Neural cell (in vitro differentiated cells): ENCODE data around the gene AFDN.
A peak's percentile ranks its signal among the peaks of the same experiment; 100 is the strongest.

Experiments
- EP300 ChIP-seq: fragments of 450-650 bp; conservative IDR thresholded peaks from 2 replicates; pipeline ENCODE4 v1.6.1; 2014; ENCODE audit warnings: antibody characterized with exemption, mild to moderate bottlenecking, moderate library complexity; ENCODE audit not compliant: poor library complexity, severe bottlenecking
- EZH2 ChIP-seq: fragments of 200-600, 300-800 bp; shearing (Covaris generic), sonication (generic); IDR thresholded peaks from 2 replicates; pipeline ENCODE4 v1.6.1; 2014; ENCODE audit warnings: antibody characterized with exemption, low read length, borderline replicate concordance, mild to moderate bottlenecking; ENCODE audit not compliant: insufficient read depth, poor library complexity, severe bottlenecking
- MXI1 ChIP-seq: fragments of 450-650 bp; conservative IDR thresholded peaks from 2 replicates; pipeline ENCODE4 v1.6.1; 2014; ENCODE audit warnings: antibody characterized with exemption, mild to moderate bottlenecking; ENCODE audit not compliant: poor library complexity, severe bottlenecking
- POLR2AphosphoS5 ChIP-seq: IDR thresholded peaks from 2 replicates; pipeline ENCODE4 v1.6.1; 2012
- RAD21 ChIP-seq: fragments of 450-650 bp; conservative IDR thresholded peaks from 2 replicates; pipeline ENCODE4 v1.6.1; 2014; ENCODE audit warnings: antibody characterized with exemption, mild to moderate bottlenecking, moderate library complexity
- SMC3 ChIP-seq: fragments of 450-650 bp; conservative IDR thresholded peaks from 2 replicates; pipeline ENCODE4 v1.6.1; 2014; ENCODE audit warnings: antibody characterized with exemption, mild to moderate bottlenecking, moderate library complexity; ENCODE audit not compliant: poor library complexity
- TAF1 ChIP-seq: IDR thresholded peaks from 2 replicates; pipeline ENCODE4 v1.6.1; 2012; ENCODE audit warnings: low read depth
- TF ChIP-seq, protein P1 (sequence below): fragments of 450-650 bp; IDR thresholded peaks from 2 replicates; pipeline ENCODE4 v1.5.1; 2014; ENCODE audit warnings: antibody characterized with exemption, mild to moderate bottlenecking, moderate library complexity; ENCODE audit not compliant: poor library complexity, severe bottlenecking
- TF ChIP-seq, protein P2 (sequence below): IDR thresholded peaks from 2 replicates; pipeline ENCODE4 v1.6.1; 2012; ENCODE audit warnings: borderline replicate concordance

DNA sequence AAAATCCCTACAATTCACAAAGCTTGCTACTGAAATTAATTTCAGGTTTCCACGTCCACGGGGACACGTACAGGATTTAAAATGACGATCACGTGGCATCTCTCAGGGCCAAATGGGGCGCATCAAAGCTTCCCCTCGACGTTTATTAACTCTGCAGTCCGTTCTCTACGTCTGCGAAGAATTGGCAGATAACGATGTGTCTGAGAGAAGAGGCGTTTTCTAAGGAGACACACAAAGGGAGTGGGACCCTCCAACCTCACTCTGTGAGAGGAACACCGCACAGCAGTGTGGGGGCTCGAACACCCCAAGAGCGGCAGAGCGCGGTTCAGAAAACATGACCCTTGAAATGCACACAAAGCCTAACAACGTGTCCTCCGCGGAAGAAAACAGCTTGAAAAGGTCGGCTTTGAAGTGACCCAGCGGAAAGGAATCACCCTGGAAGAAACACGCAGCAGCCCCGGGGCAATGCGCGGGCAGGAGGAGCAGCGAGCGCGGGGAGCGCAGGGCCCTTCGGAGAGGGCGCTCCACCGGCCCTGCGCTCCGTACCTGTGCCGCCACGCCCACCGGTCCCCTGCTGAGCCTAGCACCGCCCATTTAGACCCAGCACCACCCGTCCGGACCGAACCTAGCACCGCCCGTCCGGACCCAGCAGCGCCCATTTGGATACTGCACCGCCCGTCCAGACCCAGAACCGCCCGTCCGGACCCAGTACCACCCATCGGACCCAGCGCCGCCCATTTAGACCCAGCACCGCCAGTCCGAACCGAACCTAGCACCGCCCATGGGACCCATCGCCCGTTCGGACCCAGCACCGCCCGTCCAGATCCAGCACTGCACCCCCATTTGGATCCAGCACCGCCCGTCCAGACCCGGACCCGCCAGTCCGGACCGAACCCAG lies 1.1 kb upstream of the AFDN start:
- TF ChIP-seq, protein P1, sequence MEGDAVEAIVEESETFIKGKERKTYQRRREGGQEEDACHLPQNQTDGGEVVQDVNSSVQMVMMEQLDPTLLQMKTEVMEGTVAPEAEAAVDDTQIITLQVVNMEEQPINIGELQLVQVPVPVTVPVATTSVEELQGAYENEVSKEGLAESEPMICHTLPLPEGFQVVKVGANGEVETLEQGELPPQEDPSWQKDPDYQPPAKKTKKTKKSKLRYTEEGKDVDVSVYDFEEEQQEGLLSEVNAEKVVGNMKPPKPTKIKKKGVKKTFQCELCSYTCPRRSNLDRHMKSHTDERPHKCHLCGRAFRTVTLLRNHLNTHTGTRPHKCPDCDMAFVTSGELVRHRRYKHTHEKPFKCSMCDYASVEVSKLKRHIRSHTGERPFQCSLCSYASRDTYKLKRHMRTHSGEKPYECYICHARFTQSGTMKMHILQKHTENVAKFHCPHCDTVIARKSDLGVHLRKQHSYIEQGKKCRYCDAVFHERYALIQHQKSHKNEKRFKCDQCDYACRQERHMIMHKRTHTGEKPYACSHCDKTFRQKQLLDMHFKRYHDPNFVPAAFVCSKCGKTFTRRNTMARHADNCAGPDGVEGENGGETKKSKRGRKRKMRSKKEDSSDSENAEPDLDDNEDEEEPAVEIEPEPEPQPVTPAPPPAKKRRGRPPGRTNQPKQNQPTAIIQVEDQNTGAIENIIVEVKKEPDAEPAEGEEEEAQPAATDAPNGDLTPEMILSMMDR: peak; percentile 38
- TF ChIP-seq, protein P2, sequence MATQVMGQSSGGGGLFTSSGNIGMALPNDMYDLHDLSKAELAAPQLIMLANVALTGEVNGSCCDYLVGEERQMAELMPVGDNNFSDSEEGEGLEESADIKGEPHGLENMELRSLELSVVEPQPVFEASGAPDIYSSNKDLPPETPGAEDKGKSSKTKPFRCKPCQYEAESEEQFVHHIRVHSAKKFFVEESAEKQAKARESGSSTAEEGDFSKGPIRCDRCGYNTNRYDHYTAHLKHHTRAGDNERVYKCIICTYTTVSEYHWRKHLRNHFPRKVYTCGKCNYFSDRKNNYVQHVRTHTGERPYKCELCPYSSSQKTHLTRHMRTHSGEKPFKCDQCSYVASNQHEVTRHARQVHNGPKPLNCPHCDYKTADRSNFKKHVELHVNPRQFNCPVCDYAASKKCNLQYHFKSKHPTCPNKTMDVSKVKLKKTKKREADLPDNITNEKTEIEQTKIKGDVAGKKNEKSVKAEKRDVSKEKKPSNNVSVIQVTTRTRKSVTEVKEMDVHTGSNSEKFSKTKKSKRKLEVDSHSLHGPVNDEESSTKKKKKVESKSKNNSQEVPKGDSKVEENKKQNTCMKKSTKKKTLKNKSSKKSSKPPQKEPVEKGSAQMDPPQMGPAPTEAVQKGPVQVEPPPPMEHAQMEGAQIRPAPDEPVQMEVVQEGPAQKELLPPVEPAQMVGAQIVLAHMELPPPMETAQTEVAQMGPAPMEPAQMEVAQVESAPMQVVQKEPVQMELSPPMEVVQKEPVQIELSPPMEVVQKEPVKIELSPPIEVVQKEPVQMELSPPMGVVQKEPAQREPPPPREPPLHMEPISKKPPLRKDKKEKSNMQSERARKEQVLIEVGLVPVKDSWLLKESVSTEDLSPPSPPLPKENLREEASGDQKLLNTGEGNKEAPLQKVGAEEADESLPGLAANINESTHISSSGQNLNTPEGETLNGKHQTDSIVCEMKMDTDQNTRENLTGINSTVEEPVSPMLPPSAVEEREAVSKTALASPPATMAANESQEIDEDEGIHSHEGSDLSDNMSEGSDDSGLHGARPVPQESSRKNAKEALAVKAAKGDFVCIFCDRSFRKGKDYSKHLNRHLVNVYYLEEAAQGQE: peak; percentile 66
- TF ChIP-seq EP300: no peak
- TF ChIP-seq POLR2AphosphoS5: peak; percentile 39
- TF ChIP-seq SMC3: peak; percentile 42
- TF ChIP-seq EZH2: no peak
- peak; percentile 52 for TF ChIP-seq MXI1
- TF ChIP-seq TAF1: no peak
- TF ChIP-seq RAD21: peak; percentile 46
